K562 (cell line): ENCODE measurements around the gene LCE1B. TPM values are rescaled to one million over a fixed set of nuclear protein-coding genes. Genes with fewer than 3 reads are reported as not detected.

Source experiments
- ATAC-seq: fragments of 200-7000 bp; cut with Tn5 transposase; 3 replicates; pipeline ENCODE4 v1.9.1; 2020; ENCODE audit warnings: moderate library complexity
- BruUV-seq: library from RNA; stranded (reverse); fragments of 400-500 nt; replicated peaks from 2 replicates; lab custom pipeline; 2021; lab: Mats Ljungman, UMichigan
- CTCF ChIA-PET: fragments of 300-600 bp; formaldehyde crosslinking; extraction: SDS; loops from one replicate; lab custom pipeline; 2021; ENCODE audit warnings: low intra/inter-chr PET ratio; lab: Yijun Ruan, JAX
- POLR2A ChIA-PET: fragments of 300-600, 350-650 bp; sonication (Branson Sonifier 250); formaldehyde crosslinking; extraction: SDS; loops from one replicate; lab custom pipeline; 2021; ENCODE audit warnings: antibody characterized with exemption, inconsistent platforms; lab: Yijun Ruan, JAX
- DNase-seq, 4 experiments: peaks; one replicate each; pipeline versions ENCODE4 v3.0.0 to v3.0.0-alpha.2; 2011 to 2018; ENCODE audit warnings: low spot score in 3 of 4, mixed read lengths in 3 of 4; ENCODE audit errors: extremely low read depth in 1 of 4
- FAIRE-seq: peaks from 2 replicates; lab custom pipeline; 2011; peaks lifted over from hg19 to GRCh38; lab: Jason Lieb, UNC
- H2AFZ ChIP-seq: 2 replicates; pipeline ENCODE4 v1.6.0; 2011; ENCODE audit warnings: low read depth, low read length, control low read depth, inconsistent platforms
- H3K27ac ChIP-seq: fragments of 200-600 bp; 3 replicates; pipeline ENCODE4 v1.8.0; 2011; ENCODE audit warnings: low read depth, mild to moderate bottlenecking, control low read depth, inconsistent platforms, low read length, moderate library complexity, mixed read lengths; ENCODE audit errors: extremely low read depth
- H3K27me3 ChIP-seq, 2 experiments: fragments of 300-600 bp in 1 of 2; 2 replicates in 1 of 2; 3 replicates in 1 of 2; pipeline versions ENCODE4 v1.6.0 to v1.8.0; 2011; ENCODE audit warnings: inconsistent platforms in 2 of 2, low read length in 2 of 2, mild to moderate bottlenecking in 1 of 2, mixed read lengths in 1 of 2, moderate library complexity in 1 of 2; ENCODE audit not compliant: control insufficient read depth in 2 of 2, insufficient read depth in 2 of 2
- H3K36me3 ChIP-seq: fragments of 300-600 bp; 3 replicates; pipeline ENCODE4 v1.8.0; 2011; ENCODE audit warnings: mild to moderate bottlenecking, low read length, inconsistent platforms; ENCODE audit not compliant: control insufficient read depth, insufficient read depth
- H3K4me1 ChIP-seq, 2 experiments: fragments of 200-600 bp in 1 of 2; replicated peaks in 1 of 2; 2 replicates in 1 of 2; 3 replicates in 1 of 2; pipeline versions ENCODE4 v1.5.1 to v1.8.0; 2011; ENCODE audit warnings: inconsistent platforms in 2 of 2, low read length in 2 of 2, mild to moderate bottlenecking in 1 of 2, mixed read lengths in 1 of 2, moderate library complexity in 1 of 2; ENCODE audit not compliant: control insufficient read depth in 2 of 2, insufficient read depth in 2 of 2
- H3K4me2 ChIP-seq: 2 replicates; pipeline ENCODE4 v1.6.1; 2011; ENCODE audit warnings: low read length, control low read depth, inconsistent platforms, mixed read lengths; ENCODE audit not compliant: insufficient read depth
- H3K4me3 ChIP-seq: fragments of 200-600 bp; sonication (generic), shearing (Covaris generic); 2 replicates; pipeline ENCODE4 v1.5.1; 2016; ENCODE audit warnings: control low read depth, inconsistent platforms
- H3K79me2 ChIP-seq: fragments of 200-600 bp; 3 replicates; pipeline ENCODE4 v1.8.0; 2011; ENCODE audit warnings: low read length, inconsistent platforms; ENCODE audit not compliant: control insufficient read depth, insufficient read depth
- H3K9ac ChIP-seq, 2 experiments: 2 replicates each; pipeline versions ENCODE4 v1.6.0 to v1.6.1; 2011; ENCODE audit warnings: low read depth in 2 of 2, low read length in 2 of 2, control low read depth in 1 of 2, inconsistent platforms in 1 of 2, mild to moderate bottlenecking in 1 of 2, mixed read lengths in 1 of 2; ENCODE audit not compliant: insufficient read depth in 1 of 2
- H3K9me1 ChIP-seq: one replicate; pipeline ENCODE4 v1.6.0; 2011; ENCODE audit warnings: inconsistent platforms, mild to moderate bottlenecking, low read length, moderate library complexity; ENCODE audit not compliant: control insufficient read depth, insufficient read depth
- H3K9me3 ChIP-seq: replicated peaks from 2 replicates; pipeline ENCODE4 v1.5.1; 2011; ENCODE audit warnings: low read depth, low read length, inconsistent platforms; ENCODE audit not compliant: control insufficient read depth, insufficient read depth
- H4K20me1 ChIP-seq: replicated peaks from 2 replicates; pipeline ENCODE4 v1.6.1; 2011; ENCODE audit warnings: low read length, inconsistent platforms, mixed read lengths; ENCODE audit not compliant: control insufficient read depth, insufficient read depth
- CREB5 ChIP-seq: fragments of 250-450 bp; sonication (Bioruptor Pico); IDR thresholded peaks from 2 replicates; pipeline ENCODE4 v1.5.0; 2020; ENCODE audit warnings: mild to moderate bottlenecking
- DACH1 ChIP-seq: fragments of 450-650 bp; IDR thresholded peaks from 2 replicates; pipeline ENCODE4 v1.6.1; 2018; ENCODE audit not compliant: partially characterized antibody
- DPF2 ChIP-seq: fragments of 450-650 bp; IDR thresholded peaks from 2 replicates; pipeline ENCODE4 v1.6.1; 2016
- E2F3 ChIP-seq: fragments of 250-450 bp; sonication (Bioruptor Pico); IDR thresholded peaks from 2 replicates; pipeline ENCODE4 v1.4.0; 2020; ENCODE audit warnings: mild to moderate bottlenecking
- ELF4 ChIP-seq: fragments of 450-650 bp; formaldehyde crosslinking; IDR thresholded peaks from 2 replicates; pipeline ENCODE4 v1.4.0; 2022; ENCODE audit warnings: missing genetic modification characterization
- ESRRA ChIP-seq: fragments of 450-650 bp; IDR thresholded peaks from 2 replicates; pipeline ENCODE4 v1.6.1; 2014; ENCODE audit warnings: low read depth, mild to moderate bottlenecking, moderate library complexity, borderline replicate concordance
- ETS1 ChIP-seq: conservative IDR thresholded peaks from 2 replicates; pipeline ENCODE4 v1.6.1; 2011; ENCODE audit warnings: low read depth, mild to moderate bottlenecking, low read length; ENCODE audit not compliant: control insufficient read depth
- MBD1 ChIP-seq: fragments of 250-450 bp; sonication (Bioruptor Pico); IDR thresholded peaks from 2 replicates; pipeline ENCODE4 v1.8.0; 2022; ENCODE audit warnings: inconsistent platforms
- NFE2 ChIP-seq: IDR thresholded peaks from 2 replicates; pipeline ENCODE4 v1.6.1; 2014; ENCODE audit warnings: antibody characterized with exemption, low read depth
- NONO ChIP-seq, 2 experiments: fragments of 200-400 bp in 1 of 2; fragments of 450-650 bp in 1 of 2; formaldehyde crosslinking in 1 of 2; IDR thresholded peaks; 2 replicates each; pipeline ENCODE4 v1.6.1; 2017; ENCODE audit warnings: low read depth in 2 of 2, mild to moderate bottlenecking in 2 of 2, moderate library complexity in 2 of 2, low read length in 1 of 2
- POLR2H ChIP-seq: IDR thresholded peaks from 2 replicates; pipeline ENCODE4 v1.6.1; 2016; ENCODE audit warnings: missing genetic modification characterization, low read depth, mild to moderate bottlenecking, control low read depth, missing compliant biosample characterization, moderate library complexity
- PURB ChIP-seq: sonication (generic); formaldehyde crosslinking; IDR thresholded peaks from 2 replicates; pipeline ENCODE4 v1.9.0; 2021; ENCODE audit warnings: low read depth, mild to moderate bottlenecking, missing genetic modification reagents
- SIX5 ChIP-seq, 2 experiments: IDR thresholded peaks; 2 replicates each; pipeline ENCODE4 v1.6.1; 2011; ENCODE audit warnings: low read length in 2 of 2, borderline replicate concordance in 1 of 2, low read depth in 1 of 2, mild to moderate bottlenecking in 1 of 2, moderate library complexity in 1 of 2; ENCODE audit not compliant: insufficient read depth in 1 of 2
- TARDBP ChIP-seq: fragments of 450-650 bp; IDR thresholded peaks from 2 replicates; pipeline ENCODE4 v1.6.1; 2016
- TCF7L2 ChIP-seq: fragments of 150-350 bp; IDR thresholded peaks from 2 replicates; pipeline ENCODE4 v1.6.1; 2016; ENCODE audit warnings: low read depth, mild to moderate bottlenecking, low read length, moderate library complexity
- U2AF1 ChIP-seq: fragments of 200-400 bp; formaldehyde crosslinking; optimal IDR thresholded peaks from 2 replicates; pipeline ENCODE3; 2017; ENCODE audit warnings: mild to moderate bottlenecking, low read depth, low read length, moderate library complexity
- ZNF280B ChIP-seq: fragments of 250-450 bp; sonication (Bioruptor Pico); IDR thresholded peaks from 2 replicates; pipeline ENCODE4 v1.5.1; 2021; ENCODE audit warnings: mild to moderate bottlenecking
- WGBS: fragments of 100-300 bp; shearing (Covaris generic); methylation state at CpG from one replicate; pipeline ENCODE4 v1.1.6; 2016; ENCODE audit warnings: low coverage, mixed read lengths; ENCODE audit not compliant: insufficient coverage; ENCODE audit errors: missing lambda C conversion rate; 5-methylcytosine and 5-hydroxymethylcytosine counted together
- in situ Hi-C: fragments of 300-500 bp; cut with MboI; formaldehyde crosslinking; loops from 4 replicates; pipeline ENCODE4 v1.15.0; 2018; ENCODE audit warnings: inconsistent platforms, mixed read lengths
- intact Hi-C: fragments of 100-400 bp; cut with micrococcal nuclease; formaldehyde crosslinking; loops from 2 replicates; pipeline ENCODE4 v1.14.2; 2022
- polyA plus RNA-seq, 8 experiments: library from polyadenylated mRNA; depleted of rRNA in 4 of 8; stranded (reverse) in 5 of 8; unstranded in 3 of 8; fragments of >200 nt; fragmentation: Nextera tagmentation in 2 of 8; fragmentation: Illumina TruSeq in 1 of 8; extraction: Ambion mirVana in 2 of 8; extraction: Trizol in 1 of 8; gene quantifications; 2 replicates each; pipeline versions ENCODE4 v1.2.1 to v1.2.3, GENCODE V29; 2011 to 2014; ENCODE audit warnings: inconsistent platforms in 1 of 8, missing spikeins in 1 of 8
- total RNA-seq, 7 experiments: library from RNA; depleted of rRNA in 6 of 7; stranded (reverse); fragments of >200 nt in 6 of 7; fragmentation: Illumina TruSeq in 2 of 7; extraction: Trizol in 2 of 7; gene quantifications; 2 replicates each; pipeline versions ENCODE4 v1.2.1 to v1.2.3, GENCODE V29; 2011 to 2021; ENCODE audit warnings: low replicate concordance in 1 of 7

Gene LCE1B
- total and polyA plus RNA-seq, 9 of the 15 experiments (the other 6 are each of a cell fraction or from before 2014, with no cell fraction given), result not detected

GRCh38 chr1:152795686-152796085, 16.1 kb upstream of the LCE1B start (continued):
- TF ChIP-seq ESRRA (no peak), SIX5 (IDR thresholded peaks at IDR 0.05; ENCODE audit: borderline replicate concordance in 1 of 2, insufficient read depth in 1 of 2, low read depth in 1 of 2, low read length in 2 of 2) (no peak), PURB (CRISPR knock-in tag) (no peak)

GRCh38 chr1:152796421-152796820, 15.3 kb upstream of the LCE1B start, which contains the start of gene LCE1D:
TSS of gene LCE1D (plus strand) at chr1:152796721. CDS start at chr1:152797795, 1,074 bp downstream.
- Histone ChIP-seq H3K9me1 (no peaks in the 10 kb centered on the region), H3K4me1 (no peaks in the 10 kb centered on the region), H3K9ac (no peak within 1 kb of the TSS), H4K20me1 (no peaks in the 10 kb centered on the region), H3K4me3 (no peak within 1 kb of the TSS), H3K27ac (no peak within 1 kb of the TSS), H3K79me2 (no peaks in the 10 kb centered on the region), H3K27me3 (no peaks in the 10 kb centered on the region), H2AFZ (no peak within 1 kb of the TSS), H3K4me2 (no peak within 1 kb of the TSS), H3K36me3 (no peaks in the 10 kb centered on the region), H3K9me3 (no peaks in the 10 kb centered on the region)
- in situ Hi-C loops (no loop called here), intact Hi-C loops (no loop called here)
- ChIA-PET POLR2A (interaction anchor here (0.6 kb wide), 1 partner anchor 23 kb away, joined by 3 read pairs; no protein-coding TSS in a partner anchor), CTCF (no interaction called here)
- WGBS, result 0% methylated on average over 3 of the region's 3 CpGs
- BruUV-seq, result no TSS peak
- no peak for DNase-seq
- no peak for ATAC-seq
- FAIRE-seq, result no peak
- TF ChIP-seq ETS1 (no peak), TARDBP (no peak), POLR2H (tag) (no peak), E2F3 (CRISPR knock-in tag) (no peak), MBD1 (no peak), DPF2 (no peak), U2AF1 (no peak), NFE2 (no peak), ELF4 (CRISPR knock-in tag) (no peak), NONO (IDR thresholded peaks at IDR 0.05; ENCODE audit: low read depth in 2 of 2, low read length in 1 of 2) (no peak), DACH1 (no peak), TCF7L2 (no peak), CREB5 (no peak), ZNF280B (CRISPR knock-in tag) (no peak)
